H1 (cell line): Measurements from ENCODE around the gene SRGAP3. TPM values are rescaled to one million over a fixed set of nuclear protein-coding genes. Genes with fewer than 3 reads are reported as not detected.
A peak's percentile ranks its signal among the peaks of the same experiment; 100 is the strongest.

Experiments
- CTCF ChIA-PET: fragments of 300-600 bp; sonication (Branson Sonifier 250); formaldehyde crosslinking; loops from one replicate; lab custom pipeline; 2021; ENCODE audit not compliant: partially characterized antibody; lab: Charles Lee
- POLR2A ChIA-PET: fragments of 300-600 bp; sonication (Branson Sonifier 250); formaldehyde crosslinking; loops from one replicate; lab custom pipeline; 2021; ENCODE audit warnings: inconsistent platforms; ENCODE audit not compliant: partially characterized antibody; lab: Charles Lee
- DNase-seq, 2 experiments: peaks; one replicate each; pipeline versions ENCODE4 v3.0.0 to v3.0.0-alpha.2; 2010 to 2022; ENCODE audit warnings: low spot score in 2 of 2, low read depth in 1 of 2, mixed read lengths in 1 of 2
- FAIRE-seq: peaks from 2 replicates; lab custom pipeline; 2011; peaks lifted over from hg19 to GRCh38; lab: Jason Lieb, UNC
- H2AFZ ChIP-seq: 2 replicates; pipeline ENCODE4 v1.8.1; 2012; ENCODE audit warnings: low read length, inconsistent platforms
- H2AK5ac ChIP-seq: 2 replicates; pipeline ENCODE4 v1.6.1; 2013; ENCODE audit warnings: low read depth, low read length
- H2BK120ac ChIP-seq: replicated peaks from 2 replicates; pipeline ENCODE3; 2013; ENCODE audit warnings: low read depth, low read length, inconsistent platforms
- H2BK12ac ChIP-seq: 2 replicates; pipeline ENCODE4 v1.6.1; 2013; ENCODE audit warnings: low read depth, low read length
- H2BK15ac ChIP-seq: 2 replicates; pipeline ENCODE4 v1.6.1; 2013; ENCODE audit warnings: low read length
- H2BK20ac ChIP-seq: 2 replicates; pipeline ENCODE4 v1.6.1; 2013; ENCODE audit warnings: low read length
- H2BK5ac ChIP-seq: 2 replicates; pipeline ENCODE4 v1.6.1; 2013; ENCODE audit warnings: low read depth, low read length
- H3K14ac ChIP-seq: 2 replicates; pipeline ENCODE4 v1.6.1; 2013; ENCODE audit warnings: inconsistent platforms; ENCODE audit not compliant: insufficient read length
- H3K18ac ChIP-seq: 2 replicates; pipeline ENCODE4 v1.6.1; 2013; ENCODE audit warnings: low read length; ENCODE audit errors: extremely low read depth
- H3K23ac ChIP-seq: 2 replicates; pipeline ENCODE4 v1.6.1; 2013; ENCODE audit warnings: inconsistent platforms; ENCODE audit not compliant: insufficient read length
- H3K23me2 ChIP-seq: 2 replicates; pipeline ENCODE4 v1.6.1; 2013; ENCODE audit warnings: low read depth, low read length
- H3K27ac ChIP-seq: 2 replicates; pipeline ENCODE4 v1.6.1; 2011; ENCODE audit warnings: low read depth, low read length, inconsistent platforms
- H3K27me3 ChIP-seq, 4 experiments: replicated peaks in 1 of 4; 1 replicate in 1 of 4; 2 replicates in 3 of 4; pipeline versions ENCODE4 v1.6.1 to v1.8.1; 2011 to 2013; ENCODE audit warnings: low read length in 3 of 4, mild to moderate bottlenecking in 3 of 4, inconsistent platforms in 2 of 4, mixed read lengths in 2 of 4, moderate library complexity in 1 of 4; ENCODE audit not compliant: control insufficient read depth in 3 of 4, insufficient read depth in 3 of 4; ENCODE audit errors: extremely low read depth in 1 of 4
- H3K36me3 ChIP-seq, 4 experiments: 2 replicates each; pipeline versions ENCODE4 v1.6.1 to v1.8.1; 2011 to 2013; ENCODE audit warnings: mild to moderate bottlenecking in 4 of 4, low read length in 3 of 4, moderate library complexity in 2 of 4, control low read depth in 1 of 4, inconsistent platforms in 1 of 4; ENCODE audit not compliant: insufficient read depth in 4 of 4, control insufficient read depth in 2 of 4
- H3K4ac ChIP-seq: replicated peaks from 2 replicates; pipeline ENCODE3; 2013; ENCODE audit warnings: low read length, low read depth, mixed read lengths, inconsistent platforms; ENCODE audit not compliant: insufficient read length
- H3K4me1 ChIP-seq, 4 experiments: replicated peaks in 1 of 4; 1 replicate in 1 of 4; 2 replicates in 3 of 4; pipeline versions ENCODE4 v1.6.1 to v1.8.1; 2011 to 2013; ENCODE audit warnings: low read length in 3 of 4, inconsistent platforms in 2 of 4, mixed read lengths in 1 of 4; ENCODE audit not compliant: insufficient read depth in 4 of 4, control insufficient read depth in 3 of 4
- H3K4me2 ChIP-seq, 2 experiments: 2 replicates each; pipeline versions ENCODE4 v1.6.1 to v1.8.1; 2011 to 2013; ENCODE audit warnings: low read depth in 2 of 2, low read length in 2 of 2, control low read depth in 1 of 2, inconsistent platforms in 1 of 2, mild to moderate bottlenecking in 1 of 2; ENCODE audit not compliant: insufficient read depth in 1 of 2
- H3K4me3 ChIP-seq, 4 experiments: fragments of 200-600, 300-600 bp in 1 of 4; sonication (generic), shearing (Covaris generic), sonication (Bioruptor Twin) in 1 of 4; 2 replicates each; pipeline versions ENCODE4 v1.5.1 to v1.8.1; 2011 to 2016; ENCODE audit warnings: low read length in 4 of 4, low read depth in 3 of 4, control low read depth in 2 of 4, inconsistent platforms in 2 of 4, mild to moderate bottlenecking in 2 of 4, mixed read lengths in 1 of 4, moderate library complexity in 1 of 4; ENCODE audit not compliant: insufficient read depth in 2 of 4; ENCODE audit errors: extremely low read depth in 1 of 4
- H3K56ac ChIP-seq: replicated peaks from 2 replicates; pipeline ENCODE3; 2013; ENCODE audit warnings: low read depth, mild to moderate bottlenecking, mixed read lengths, low read length, inconsistent platforms; ENCODE audit not compliant: insufficient read length
- H3K79me1 ChIP-seq: 2 replicates; pipeline ENCODE4 v1.6.1; 2013; ENCODE audit warnings: low read depth, low read length, control low read depth
- H3K79me2 ChIP-seq, 2 experiments: 2 replicates each; pipeline versions ENCODE4 v1.6.1 to v1.8.1; 2012 to 2013; ENCODE audit warnings: low read length in 2 of 2, mild to moderate bottlenecking in 2 of 2, inconsistent platforms in 1 of 2; ENCODE audit not compliant: insufficient read depth in 2 of 2, control insufficient read depth in 1 of 2
- H3K9ac ChIP-seq, 4 experiments: replicated peaks in 1 of 4; 1 replicate in 1 of 4; 2 replicates in 3 of 4; pipeline versions ENCODE4 v1.6.1 to v1.8.1; 2011 to 2013; ENCODE audit warnings: low read depth in 3 of 4, low read length in 3 of 4, control low read depth in 2 of 4, mild to moderate bottlenecking in 2 of 4, moderate library complexity in 2 of 4, inconsistent platforms in 1 of 4; ENCODE audit errors: extremely low read depth in 1 of 4
- H3K9me3 ChIP-seq, 2 experiments: 2 replicates each; pipeline versions ENCODE4 v1.6.1 to v1.8.1; 2012 to 2013; ENCODE audit warnings: mild to moderate bottlenecking in 2 of 2, moderate library complexity in 2 of 2, control low read depth in 1 of 2, inconsistent platforms in 1 of 2, low read depth in 1 of 2, low read length in 1 of 2, mixed read lengths in 1 of 2; ENCODE audit not compliant: insufficient read depth in 2 of 2
- H4K20me1 ChIP-seq, 2 experiments: replicated peaks in 1 of 2; 2 replicates each; pipeline versions ENCODE3 to v1.8.1; 2011 to 2013; ENCODE audit warnings: inconsistent platforms in 2 of 2, low read length in 2 of 2, mild to moderate bottlenecking in 1 of 2; ENCODE audit not compliant: insufficient read depth in 2 of 2, control insufficient read depth in 1 of 2
- H4K5ac ChIP-seq: 2 replicates; pipeline ENCODE4 v1.6.1; 2013; ENCODE audit warnings: low read length, low read depth, mixed read lengths, inconsistent platforms; ENCODE audit not compliant: insufficient read length
- H4K8ac ChIP-seq: 2 replicates; pipeline ENCODE4 v1.8.0; 2013; ENCODE audit warnings: mild to moderate bottlenecking, moderate library complexity, low read length, inconsistent platforms; ENCODE audit not compliant: insufficient read depth; ENCODE audit errors: extremely low read depth
- H4K91ac ChIP-seq: replicated peaks from 2 replicates; pipeline ENCODE3; 2013; ENCODE audit warnings: low read length, mixed read lengths, inconsistent platforms; ENCODE audit not compliant: insufficient read length
- ATF3 ChIP-seq: IDR thresholded peaks from 2 replicates; pipeline ENCODE4 v1.6.1; 2011; ENCODE audit warnings: low read depth, mild to moderate bottlenecking, low read length; ENCODE audit not compliant: insufficient read depth
- KDM1A ChIP-seq: fragments of 200-600, 300-600 bp; sonication (generic); IDR thresholded peaks from 2 replicates; pipeline ENCODE4 v1.7.1; 2016; ENCODE audit warnings: mild to moderate bottlenecking, low read length, borderline replicate concordance
- TCF12 ChIP-seq: IDR thresholded peaks from 2 replicates; pipeline ENCODE4 v1.6.1; 2011; ENCODE audit warnings: low read depth, mild to moderate bottlenecking, low read length
- WGBS, 2 experiments: shearing (Covaris generic) in 1 of 2; methylation state at CpG; one replicate each; pipeline versions ENCODE4 v1.1.6 to v1.1.7; 2013 to 2015; ENCODE audit warnings: low lambda C conversion rate in 2 of 2, mixed read lengths in 2 of 2, inconsistent platforms in 1 of 2, low coverage in 1 of 2, missing lambda C conversion rate in 1 of 2; ENCODE audit not compliant: insufficient replicate concordance in 2 of 2, insufficient coverage in 1 of 2, insufficient read length in 1 of 2; ENCODE audit errors: extremely low coverage in 1 of 2, missing lambda C conversion rate in 1 of 2; 5-methylcytosine and 5-hydroxymethylcytosine counted together
- polyA plus RNA-seq, 7 experiments: library from polyadenylated mRNA; depleted of rRNA in 3 of 7; stranded (reverse) in 5 of 7; unstranded in 2 of 7; fragments of >200 nt in 5 of 7; fragments of 200-250 nt in 2 of 7; gene quantifications; 1 replicate in 5 of 7; 2 replicates in 1 of 7; 4 replicates in 1 of 7; pipeline versions ENCODE4 v1.2.1 to v1.2.3, GENCODE V29; 2011 to 2013; ENCODE audit warnings: missing spikeins in 2 of 7, mixed read lengths in 2 of 7
- total RNA-seq: library from RNA; stranded (reverse); fragmentation: NEBNext Ultra II Directional; extraction: Animal tissue kit (Norgen Biotek cat#: 25700); gene quantifications from 2 replicates; pipeline ENCODE4 v1.2.1, GENCODE V29; 2021

Gene SRGAP3
- total and polyA plus RNA-seq, 2 of the 8 experiments (the other 6 are each of a cell fraction or from before 2014, with no cell fraction given), result 5.8 to 11.4 TPM

GRCh38 chr3:8984081-8984480 lies 265.4 kb downstream of the SRGAP3 start:
- H4K20me1 ChIP-seq, result no peaks in the 10 kb centered on the region
- no peak overlapping the region for H3K14ac ChIP-seq
- ChIA-PET POLR2A (no interaction called here), CTCF (interaction anchor here (0.6 to 1.4 kb wide), 7 partner anchors 9 to 319 kb away, joined by 3 to 5 read pairs (median 3); no protein-coding TSS in a partner anchor)
- no peak overlapping the region for H2BK20ac ChIP-seq
- H3K56ac ChIP-seq, result no peak overlapping the region
- H2BK12ac ChIP-seq, result no peak overlapping the region
- H2BK5ac ChIP-seq, result no peak overlapping the region
- no peak overlapping the region for H2BK120ac ChIP-seq
- peaks cover 0 to 4% (median under 1%) of the 10 kb centered on the region in 4 experiments; a peak in 3 of 7 replicates for H3K4me1 ChIP-seq
- no peaks in the 10 kb centered on the region for H3K9me3 ChIP-seq
- no peak overlapping the region for H3K4me2 ChIP-seq
- H4K8ac ChIP-seq, result no peak overlapping the region
- no peak overlapping the region for H2AFZ ChIP-seq
- FAIRE-seq, result no peak
- H3K36me3 ChIP-seq, result no peaks in the 10 kb centered on the region
- no peaks in the 10 kb centered on the region for H3K79me1 ChIP-seq
- H3K4me3 ChIP-seq, result no peak overlapping the region
- no peak overlapping the region for H2AK5ac ChIP-seq
- H3K79me2 ChIP-seq, result no peaks in the 10 kb centered on the region
- H4K5ac ChIP-seq, result no peak overlapping the region
- H3K9ac ChIP-seq, result no peak overlapping the region
- no peaks in the 10 kb centered on the region for H3K27me3 ChIP-seq
- DNase-seq, result peak in 1 of 2 experiments; percentile 28
- H2BK15ac ChIP-seq, result no peak overlapping the region
- no peak overlapping the region for H3K18ac ChIP-seq
- no peak overlapping the region for H3K4ac ChIP-seq
- no peak overlapping the region for H3K27ac ChIP-seq
- no peak overlapping the region for H4K91ac ChIP-seq
- no peak overlapping the region for H3K23ac ChIP-seq
- TF ChIP-seq KDM1A (no peak), ATF3 (no peak), TCF12 (no peak)
- WGBS, 2 experiments, result 91% methylated on average over 6 of the region's 6 CpGs; no CpG with 5 or more reads in 1 of the 2 experiments
- H3K23me2 ChIP-seq, result no peaks in the 10 kb centered on the region
